GM23248 (cell line): ENCODE data around the gene MRPL27.

ENCODE experiments used
- EZH2 ChIP-seq: fragments of 200-600 bp; sonication (generic); IDR thresholded peaks from 2 replicates; pipeline ENCODE4 v1.6.1; 2018; ENCODE audit warnings: antibody characterized with exemption, mild to moderate bottlenecking; ENCODE audit not compliant: insufficient read depth, poor library complexity, severe bottlenecking
- EZH2phosphoT487 ChIP-seq: fragments of 200-600 bp; sonication (generic); IDR thresholded peaks from 2 replicates; pipeline ENCODE4 v1.6.1; 2018; ENCODE audit warnings: antibody characterized with exemption, moderate library complexity, mild to moderate bottlenecking, low read depth; ENCODE audit not compliant: insufficient read depth

GRCh38 chr17:50367401-50367800 lies 5.6 kb downstream of the MRPL27 start:
- no peak for TF ChIP-seq EZH2phosphoT487
- no peak for TF ChIP-seq EZH2
